ENCODE measurements around the gene POLR2I. TPM values are rescaled to one million over a fixed set of nuclear protein-coding genes. Genes with fewer than 3 reads are reported as not detected.

POLR2I gene
- polyA plus RNA-seq, 3 donors = 21.2 to 73.9 (median 57.9) TPM

- H3K4me2 ChIP-seq (replicated peaks; ENCODE audit: extremely low read depth, low read length, poor library complexity, severe bottlenecking) = no peak overlapping the region
- Mint-ChIP-seq H3K27me3 (ENCODE audit: low read depth in 3 of 3) (peaks cover 0 to 4% (median 0%) of the 10 kb centered on the region in 3 donors), H3K4me3 (no peak overlapping the region), H3K4me1 (no peaks in the 10 kb centered on the region), H3K36me3 (peaks cover 19 to 64% of the 10 kb centered on the region in 2 donors), H3K9me3 (no peaks in the 10 kb centered on the region), H3K27ac (peak overlapping the region in 2 of 7 donors; percentile 8 to 42)
- no peaks in the 10 kb centered on the region for H3K4me1 ChIP-seq (ENCODE audit: control insufficient read depth in 1 of 2, insufficient read depth in 2 of 2, low read length in 2 of 2)
- 97% methylated on average over 10 of the region's 12 CpGs for WGBS (ENCODE audit: insufficient coverage)
- H2AFZ ChIP-seq (ENCODE audit: insufficient read depth, low read depth, low read length, poor library complexity, severe bottlenecking) = no peak overlapping the region
- no peak overlapping the region for H3K9ac ChIP-seq (ENCODE audit: insufficient read depth, low read length, poor library complexity, severe bottlenecking)
- no peak for TF ChIP-seq CTCF (IDR thresholded peaks at IDR 0.05)
- no peak overlapping the region for H3K4me3 ChIP-seq (replicated peaks in 1 of 3; ENCODE audit: low read depth in 2 of 3, low read length in 3 of 3)
- H4K20me1 ChIP-seq (ENCODE audit: insufficient read depth, low read length) = no peaks in the 10 kb centered on the region
- intact Hi-C loops (cut with micrococcal nuclease) = no loop called here
- H3K36me3 ChIP-seq (replicated peaks in 1 of 2; ENCODE audit: control insufficient read depth in 1 of 2, insufficient read depth in 2 of 2, low read length in 2 of 2) = peaks cover 52 to 70% of the 10 kb centered on the region in 2 donors
- H3K27ac ChIP-seq (ENCODE audit: low read depth in 1 of 2, low read length in 2 of 2) = no peak overlapping the region
- no peak for DNase-seq
- H3K79me2 ChIP-seq (ENCODE audit: insufficient read depth, low read length) = no peaks in the 10 kb centered on the region
- H3K27me3 ChIP-seq (ENCODE audit: control insufficient read depth in 2 of 2, insufficient read depth in 2 of 2, low read length in 2 of 2) = no peaks in the 10 kb centered on the region
- H3K9me3 ChIP-seq (replicated peaks in 1 of 2; ENCODE audit: control insufficient read depth in 1 of 2, insufficient read depth in 1 of 2, low read length in 2 of 2) = no peaks in the 10 kb centered on the region
These were observed 10.7 kb downstream of the POLR2I start for GRCh38 chr19:36103842-36104552.

GRCh38 chr19:36103040-36103626 is 11.5 kb downstream of the POLR2I start:
- H3K27me3 Mint-ChIP-seq (ENCODE audit: low read depth in 3 of 3) = peaks cover 0 to 4% (median 0%) of the 10 kb centered on the region in 3 donors

More at GRCh38 chr19:36103040-36103626, 11.5 kb downstream of the POLR2I start:
- no peak for TF ChIP-seq CTCF (IDR thresholded peaks at IDR 0.05)
- Histone ChIP-seq H3K4me1 (ENCODE audit: control insufficient read depth in 1 of 2, insufficient read depth in 2 of 2, low read length in 2 of 2) (no peaks in the 10 kb centered on the region), H3K4me3 (replicated peaks in 1 of 3; ENCODE audit: low read depth in 2 of 3, low read length in 3 of 3) (no peak overlapping the region), H2AFZ (ENCODE audit: insufficient read depth, low read depth, low read length, poor library complexity, severe bottlenecking) (no peak overlapping the region), H3K79me2 (ENCODE audit: insufficient read depth, low read length) (no peaks in the 10 kb centered on the region), H3K4me2 (replicated peaks; ENCODE audit: extremely low read depth, low read length, poor library complexity, severe bottlenecking) (no peak overlapping the region), H3K27me3 (ENCODE audit: control insufficient read depth in 2 of 2, insufficient read depth in 2 of 2, low read length in 2 of 2) (no peaks in the 10 kb centered on the region), H4K20me1 (ENCODE audit: insufficient read depth, low read length) (no peaks in the 10 kb centered on the region), H3K27ac (ENCODE audit: low read depth in 1 of 2, low read length in 2 of 2) (no peak overlapping the region), H3K9ac (ENCODE audit: insufficient read depth, low read length, poor library complexity, severe bottlenecking) (no peak overlapping the region), H3K36me3 (replicated peaks in 1 of 2; ENCODE audit: control insufficient read depth in 1 of 2, insufficient read depth in 2 of 2, low read length in 2 of 2) (peaks cover 52 to 78% of the 10 kb centered on the region in 2 donors), H3K9me3 (replicated peaks in 1 of 2; ENCODE audit: control insufficient read depth in 1 of 2, insufficient read depth in 1 of 2, low read length in 2 of 2) (no peaks in the 10 kb centered on the region)
- Mint-ChIP-seq H3K9me3 (no peaks in the 10 kb centered on the region), H3K4me1 (no peaks in the 10 kb centered on the region), H3K36me3 (peaks cover 23 to 70% of the 10 kb centered on the region in 2 donors), H3K4me3 (no peak overlapping the region), H3K27ac (peak overlapping the region in 1 of 7 donors; percentile 67)
- no peak for DNase-seq
- intact Hi-C loops (cut with micrococcal nuclease) = no loop called here
- 99% methylated on average over 24 of the region's 24 CpGs for WGBS (ENCODE audit: insufficient coverage)
